ENCODE data around the gene HOXB4. TPM values are rescaled to one million over a fixed set of nuclear protein-coding genes. Genes with fewer than 3 reads are reported as not detected.

HOXB4 gene
- total and polyA plus RNA-seq, 2 of the 4 experiments (the other 2 are of a cell fraction) = 2.0 to 8.5 TPM

- peak overlapping the region; percentile 23 for H3K4me3 ChIP-seq (ENCODE audit: insufficient read depth, low read depth, low read length)
- POLR2A ChIA-PET (ENCODE audit: unreplicated experiment) = interaction anchor here (0.5 to 1.3 kb wide), 4 partner anchors 11 to 19 kb away, joined by 3 to 5 read pairs (median 4); no protein-coding TSS in a partner anchor
- no peak for TF ChIP-seq RFX5 (IDR thresholded peaks at IDR 0.05; ENCODE audit: low read depth, low read length)
- no peak for TF ChIP-seq FOS (IDR thresholded peaks at IDR 0.05; ENCODE audit: low read depth, low read length)
- TF ChIP-seq MAFK (IDR thresholded peaks at IDR 0.05; ENCODE audit: low read depth, low read length) = peak; percentile 78
- no peak for TF ChIP-seq MXI1 (IDR thresholded peaks at IDR 0.05; ENCODE audit: borderline replicate concordance, low read depth, low read length)
- TF ChIP-seq, protein P1, sequence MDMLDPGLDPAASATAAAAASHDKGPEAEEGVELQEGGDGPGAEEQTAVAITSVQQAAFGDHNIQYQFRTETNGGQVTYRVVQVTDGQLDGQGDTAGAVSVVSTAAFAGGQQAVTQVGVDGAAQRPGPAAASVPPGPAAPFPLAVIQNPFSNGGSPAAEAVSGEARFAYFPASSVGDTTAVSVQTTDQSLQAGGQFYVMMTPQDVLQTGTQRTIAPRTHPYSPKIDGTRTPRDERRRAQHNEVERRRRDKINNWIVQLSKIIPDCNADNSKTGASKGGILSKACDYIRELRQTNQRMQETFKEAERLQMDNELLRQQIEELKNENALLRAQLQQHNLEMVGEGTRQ (IDR thresholded peaks at IDR 0.05; ENCODE audit: low read depth, low read length) = peak; percentile 74
- TF ChIP-seq CHD1 (IDR thresholded peaks at IDR 0.05; ENCODE audit: low read depth, low read length) = no peak
- TF ChIP-seq MAZ (IDR thresholded peaks at IDR 0.05; ENCODE audit: borderline replicate concordance, low read depth, low read length) = no peak
- no peak for TF ChIP-seq NFE2L2 (IDR thresholded peaks at IDR 0.05; ENCODE audit: low read depth, low read length)
- no peak for TF ChIP-seq CEBPB (IDR thresholded peaks at IDR 0.05; ENCODE audit: low read depth, low read length)
- no peak for TF ChIP-seq SMC3 (IDR thresholded peaks at IDR 0.05; ENCODE audit: low read depth, low read length)
- TF ChIP-seq RAD21 (IDR thresholded peaks at IDR 0.05; ENCODE audit: low read length) = no peak
- TF ChIP-seq POLR2A (IDR thresholded peaks at IDR 0.05; ENCODE audit: low read depth, low read length) = no peak
- no peak for TF ChIP-seq ELK1 (IDR thresholded peaks at IDR 0.05; ENCODE audit: borderline replicate concordance, low read depth, low read length)
- TF ChIP-seq BHLHE40 (IDR thresholded peaks at IDR 0.05; ENCODE audit: low read depth, low read length) = peak; percentile 48
- no peak for TF ChIP-seq RCOR1 (IDR thresholded peaks at IDR 0.05; ENCODE audit: insufficient replicate concordance, low read length)
Observed at GRCh38 chr17:48568499-48569239, 9.5 kb downstream of the HOXB4 start.

More at GRCh38 chr17:48568499-48569239, 9.5 kb downstream of the HOXB4 start:
- Histone ChIP-seq H3K14ac (replicated peaks; ENCODE audit: low read depth, low read length) (peak overlapping the region; percentile 90), H3K9me3 (ENCODE audit: control insufficient read depth, insufficient read depth, low read length) (no peaks in the 10 kb centered on the region), H3K36me3 (ENCODE audit: control insufficient read depth, insufficient read depth, low read length) (peaks cover 53% of the 10 kb centered on the region), H3K56ac (ENCODE audit: extremely low read depth, insufficient read depth, low read length) (peak overlapping the region; percentile 75), H2BK20ac (ENCODE audit: low read depth, low read length) (peak overlapping the region; percentile 70), H3K18ac (ENCODE audit: low read depth, low read length) (peak overlapping the region; percentile 78), H2AK9ac (replicated peaks; ENCODE audit: low read depth, low read length, poor library complexity) (peak overlapping the region; percentile 61), H3K4me2 (ENCODE audit: low read depth, low read length) (peak overlapping the region; percentile 83), H3K9ac (ENCODE audit: low read depth, low read length) (peak overlapping the region; percentile 96), H4K20me1 (ENCODE audit: insufficient read depth, low read length) (peaks cover 17% of the 10 kb centered on the region), H4K5ac (ENCODE audit: low read depth, low read length) (peak overlapping the region; percentile 58), H3K79me1 (ENCODE audit: low read depth in 1 of 2, low read length in 2 of 2) (peaks cover 0 to 13% of the 10 kb centered on the region in 2 experiments; a peak in 1 of 4 replicates), H3K4ac (ENCODE audit: low read depth, low read length) (peak overlapping the region; percentile 94), H4K8ac (ENCODE audit: low read depth in 2 of 2, low read length in 2 of 2) (peak overlapping the region; percentile 77 to 87), H2AFZ (replicated peaks; ENCODE audit: low read length, poor library complexity) (peak overlapping the region; percentile 60), H2BK15ac (ENCODE audit: low read depth, low read length) (peak overlapping the region; percentile 18; the same call in 1 of the 3 replicates), H3K27me3 (ENCODE audit: control insufficient read depth, insufficient read depth, low read length) (no peaks in the 10 kb centered on the region), H2BK120ac (ENCODE audit: low read depth, low read length) (peak overlapping the region; percentile 76), H3K9me1 (ENCODE audit: insufficient read depth, low read length) (peaks cover 20% of the 10 kb centered on the region), H3K4me1 (ENCODE audit: control insufficient read depth, insufficient read depth, low read length) (peaks cover 52% of the 10 kb centered on the region), H3K23ac (ENCODE audit: low read depth, low read length) (peak overlapping the region; percentile 100), H2AK5ac (ENCODE audit: low read depth, low read length) (peak overlapping the region; percentile 92), H2BK5ac (ENCODE audit: low read depth, low read length, poor library complexity, severe bottlenecking) (peak overlapping the region; percentile 99), H3K27ac (ENCODE audit: insufficient read depth, low read length) (peak overlapping the region; percentile 93), H4K91ac (ENCODE audit: insufficient read depth, low read depth, low read length) (peak overlapping the region; percentile 82)
- intact Hi-C loops (cut with micrococcal nuclease) (no loop called here), dilution Hi-C loops (cut with HindIII; ENCODE audit: low sequenced_read_pairs, unreplicated experiment) (no loop called here), in situ Hi-C loops (cut with MboI; ENCODE audit: low sequenced_read_pairs) (no loop called here)
- no CpG with 5 or more reads among the region's 33 CpGs for WGBS, 2 experiments (ENCODE audit: extremely low coverage in 2 of 2, insufficient read length in 1 of 2)
- DNase-seq (peak; percentile 66), ATAC-seq (ENCODE audit: low read depth) (no peak)
- CTCF ChIA-PET = no interaction called here
- no TSS peak for BruUV-seq (replicated peaks)
